GM13977 (cell line): ENCODE data around the gene MARVELD3.

Experiments used
- DNase-seq: peaks from one replicate; pipeline ENCODE4 v3.0.0; 2012; ENCODE audit warnings: low spot score
- CTCF ChIP-seq: IDR thresholded peaks from 2 replicates; pipeline ENCODE4 v1.5.1; 2012; ENCODE audit warnings: mild to moderate bottlenecking, control low read depth; ENCODE audit not compliant: insufficient read depth; ENCODE audit errors: extremely low read depth, missing control alignments
- in situ Hi-C: fragments of 300-500 bp; cut with MboI; formaldehyde crosslinking; loops from one replicate; pipeline ENCODE4 v1.12.0; 2022; ENCODE audit warnings: low sequenced_read_pairs, low pct_unique_long_range_greater_than_20kb, mixed read lengths, inconsistent platforms; ENCODE audit not compliant: unreplicated experiment

MARVELD3 gene

GRCh38 chr16:71649704-71650103 lies 23.7 kb downstream of the MARVELD3 start:
- TF ChIP-seq CTCF = no peak
- in situ Hi-C loops = no loop called here
- no peak for DNase-seq

GRCh38 chr16:71658771-71659170 lies 32.8 kb downstream of the MARVELD3 start:
- in situ Hi-C loops = no loop called here
- no peak for DNase-seq
- TF ChIP-seq CTCF = no peak

GRCh38 chr16:71659471-71659870 lies 33.5 kb downstream of the MARVELD3 start:
- TF ChIP-seq CTCF = no peak
- DNase-seq = no peak
- in situ Hi-C loops = no loop called here

- no peak for DNase-seq
- in situ Hi-C loops = no loop called here
- no peak for TF ChIP-seq CTCF
These were observed 40.3 kb downstream of the MARVELD3 start for GRCh38 chr16:71666264-71666663.

- in situ Hi-C loops = no loop called here
- no peak for DNase-seq
- no peak for TF ChIP-seq CTCF
These were observed 41.1 kb downstream of the MARVELD3 start for GRCh38 chr16:71666928-71667707.

- TF ChIP-seq CTCF = no peak
- in situ Hi-C loops = no loop called here
- DNase-seq = no peak
These were observed 44.0 kb downstream of the MARVELD3 start for GRCh38 chr16:71669926-71670536.

GRCh38 chr16:71670537-71670936 lies 44.6 kb downstream of the MARVELD3 start:
- TF ChIP-seq CTCF = no peak
- no peak for DNase-seq
- in situ Hi-C loops = no loop called here
